Measurements from ENCODE around the gene C7orf57.

DNA sequence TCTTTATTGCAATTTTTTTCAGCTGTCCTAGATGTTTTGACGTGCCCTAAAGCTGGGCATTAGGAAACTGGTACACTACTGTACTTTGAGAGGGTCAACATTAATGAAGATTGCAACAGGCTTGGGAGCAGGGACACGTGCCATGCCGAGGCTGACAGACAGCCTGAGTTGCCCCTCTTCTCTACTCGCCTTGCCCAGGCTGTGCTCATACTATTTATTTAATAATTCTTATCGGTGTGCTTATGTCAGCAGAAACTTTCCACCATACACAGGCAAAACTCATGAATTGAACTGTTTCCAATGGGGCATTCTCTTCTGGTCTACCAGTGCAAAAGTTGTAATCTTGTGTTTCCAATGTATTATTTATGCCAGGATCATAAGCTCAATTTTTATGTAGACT, 24.4 kb downstream of the C7orf57 start:
- no peak for TF ChIP-seq CTCF (IDR thresholded peaks at IDR 0.05)
- no peak for TF ChIP-seq POLR2AphosphoS5 (IDR thresholded peaks at IDR 0.05)
- TF ChIP-seq POLR2A (IDR thresholded peaks at IDR 0.05), result no peak
- TF ChIP-seq EP300 (IDR thresholded peaks at IDR 0.05), result no peak

All from gastroesophageal sphincter (tissue), 3 donors.